ENCODE results near the gene SNX12. TPM values are rescaled to one million over a fixed set of nuclear protein-coding genes. Genes with fewer than 3 reads are reported as not detected.

Gene SNX12
- total RNA-seq, 1 experiment from 2014 or later = 43.7 TPM

DNA sequence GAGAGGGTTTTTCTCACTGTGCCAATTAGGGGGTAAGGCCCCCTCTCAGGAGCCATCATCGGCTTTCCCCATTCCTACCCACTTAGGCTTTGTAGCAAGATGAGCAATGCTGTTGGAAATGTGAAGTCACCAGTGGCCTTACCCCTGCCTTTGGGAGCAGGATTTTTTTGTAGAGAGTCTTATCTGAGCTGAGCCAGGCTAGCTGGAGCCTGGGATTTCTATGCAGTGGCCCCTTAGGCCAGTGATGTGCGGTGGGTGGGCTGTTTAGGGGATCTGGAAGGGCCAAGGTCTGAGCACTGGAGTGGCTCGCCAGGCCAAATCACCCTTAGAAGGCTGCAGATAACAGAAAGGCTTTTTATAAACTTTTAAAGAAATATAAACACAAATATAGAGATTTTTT lies 34.2 kb upstream of the SNX12 start (continued):
- TF ChIP-seq ELF1 (IDR thresholded peaks at IDR 0.05; ENCODE audit: borderline replicate concordance, low read depth) = no peak
- TF ChIP-seq, protein P1, sequence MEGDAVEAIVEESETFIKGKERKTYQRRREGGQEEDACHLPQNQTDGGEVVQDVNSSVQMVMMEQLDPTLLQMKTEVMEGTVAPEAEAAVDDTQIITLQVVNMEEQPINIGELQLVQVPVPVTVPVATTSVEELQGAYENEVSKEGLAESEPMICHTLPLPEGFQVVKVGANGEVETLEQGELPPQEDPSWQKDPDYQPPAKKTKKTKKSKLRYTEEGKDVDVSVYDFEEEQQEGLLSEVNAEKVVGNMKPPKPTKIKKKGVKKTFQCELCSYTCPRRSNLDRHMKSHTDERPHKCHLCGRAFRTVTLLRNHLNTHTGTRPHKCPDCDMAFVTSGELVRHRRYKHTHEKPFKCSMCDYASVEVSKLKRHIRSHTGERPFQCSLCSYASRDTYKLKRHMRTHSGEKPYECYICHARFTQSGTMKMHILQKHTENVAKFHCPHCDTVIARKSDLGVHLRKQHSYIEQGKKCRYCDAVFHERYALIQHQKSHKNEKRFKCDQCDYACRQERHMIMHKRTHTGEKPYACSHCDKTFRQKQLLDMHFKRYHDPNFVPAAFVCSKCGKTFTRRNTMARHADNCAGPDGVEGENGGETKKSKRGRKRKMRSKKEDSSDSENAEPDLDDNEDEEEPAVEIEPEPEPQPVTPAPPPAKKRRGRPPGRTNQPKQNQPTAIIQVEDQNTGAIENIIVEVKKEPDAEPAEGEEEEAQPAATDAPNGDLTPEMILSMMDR (IDR thresholded peaks at IDR 0.05 in 2 of 3, conservative IDR thresholded peaks at IDR 0.05 in 1 of 3; ENCODE audit: borderline replicate concordance in 1 of 3, insufficient read depth in 1 of 3, low read depth in 2 of 3, low read length in 2 of 3) = no peak

GRCh38 chrX:71100581-71101505 lies 32.7 kb upstream of the SNX12 start:
- ATAC-seq (no peak), DNase-seq (ENCODE audit: low read depth, low spot score) (no peak)
- no peaks in the 10 kb centered on the region for H3K79me2 ChIP-seq (ENCODE audit: insufficient read depth, low read length)
- peaks cover 0 to 9% of the 10 kb centered on the region in 2 experiments; a peak in 1 of 4 replicates for H3K4me1 ChIP-seq (ENCODE audit: control insufficient read depth in 1 of 2, insufficient read depth in 2 of 2, low read length in 2 of 2)
- no peaks in the 10 kb centered on the region for H4K20me1 ChIP-seq (ENCODE audit: insufficient read depth)
- no peaks in the 10 kb centered on the region for H3K27me3 ChIP-seq (ENCODE audit: insufficient read depth, low read length)
- CTCF ChIA-PET = interaction anchor here (1.1 kb wide), 1 partner anchor 30 kb away, joined by 3 read pairs; no protein-coding TSS in a partner anchor
- no peak overlapping the region for H2AFZ ChIP-seq (ENCODE audit: low read depth, low read length, poor library complexity, severe bottlenecking)
- intact Hi-C loops (cut with micrococcal nuclease) = no loop called here
- H3K9ac ChIP-seq (ENCODE audit: low read length) = no peak overlapping the region
- H3K4me2 ChIP-seq (ENCODE audit: low read length) = no peak overlapping the region
- no peaks in the 10 kb centered on the region for H3K36me3 ChIP-seq (ENCODE audit: control insufficient read depth in 1 of 2, insufficient read depth in 2 of 2, low read length in 2 of 2)
- H3K27ac ChIP-seq (ENCODE audit: low read depth, low read length) = no peak overlapping the region
- RAD21 ChIA-PET (ENCODE audit: low non-redundant PET in 1 of 2, low total read pairs in 2 of 2, uncharacterized antibody in 2 of 2, unreplicated experiment in 2 of 2) = no interaction called here
- no TSS peak for BruUV-seq (replicated peaks)
- no peaks in the 10 kb centered on the region for H3K9me2 ChIP-seq (ENCODE audit: insufficient read depth)
- no peak overlapping the region for H3K4me3 ChIP-seq (replicated peaks in 1 of 2; ENCODE audit: low read depth in 1 of 2, low read length in 2 of 2)
- no peaks in the 10 kb centered on the region for H3K9me3 ChIP-seq (ENCODE audit: control insufficient read depth in 1 of 2, insufficient read depth in 1 of 2, low read depth in 1 of 2, low read length in 2 of 2)
- POLR2A ChIA-PET = no interaction called here
- no peak for TF ChIP-seq FOSL1 (IDR thresholded peaks at IDR 0.05; ENCODE audit: low read depth)
- no peak for TF ChIP-seq POLR2AphosphoS5 (IDR thresholded peaks at IDR 0.05; ENCODE audit: low read depth, low read length)
- TF ChIP-seq, protein P2, sequence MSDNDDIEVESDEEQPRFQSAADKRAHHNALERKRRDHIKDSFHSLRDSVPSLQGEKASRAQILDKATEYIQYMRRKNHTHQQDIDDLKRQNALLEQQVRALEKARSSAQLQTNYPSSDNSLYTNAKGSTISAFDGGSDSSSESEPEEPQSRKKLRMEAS (IDR thresholded peaks at IDR 0.05) = no peak
- TF ChIP-seq TCF7L2 (IDR thresholded peaks at IDR 0.05; ENCODE audit: borderline replicate concordance, extremely low read depth, insufficient read depth, insufficient read length) = no peak
- no peak for TF ChIP-seq EZH2phosphoT487 (IDR thresholded peaks at IDR 0.05; ENCODE audit: borderline replicate concordance)
- TF ChIP-seq EGR1 (IDR thresholded peaks at IDR 0.05; ENCODE audit: low read depth) = no peak
- TF ChIP-seq EZH2 (IDR thresholded peaks at IDR 0.05) = no peak
- TF ChIP-seq YY1 (IDR thresholded peaks at IDR 0.05; ENCODE audit: extremely low read depth, insufficient replicate concordance, low read depth, low read length) = no peak
- no peak for TF ChIP-seq CEBPB (IDR thresholded peaks at IDR 0.05; ENCODE audit: low read depth)
- TF ChIP-seq, protein P3, sequence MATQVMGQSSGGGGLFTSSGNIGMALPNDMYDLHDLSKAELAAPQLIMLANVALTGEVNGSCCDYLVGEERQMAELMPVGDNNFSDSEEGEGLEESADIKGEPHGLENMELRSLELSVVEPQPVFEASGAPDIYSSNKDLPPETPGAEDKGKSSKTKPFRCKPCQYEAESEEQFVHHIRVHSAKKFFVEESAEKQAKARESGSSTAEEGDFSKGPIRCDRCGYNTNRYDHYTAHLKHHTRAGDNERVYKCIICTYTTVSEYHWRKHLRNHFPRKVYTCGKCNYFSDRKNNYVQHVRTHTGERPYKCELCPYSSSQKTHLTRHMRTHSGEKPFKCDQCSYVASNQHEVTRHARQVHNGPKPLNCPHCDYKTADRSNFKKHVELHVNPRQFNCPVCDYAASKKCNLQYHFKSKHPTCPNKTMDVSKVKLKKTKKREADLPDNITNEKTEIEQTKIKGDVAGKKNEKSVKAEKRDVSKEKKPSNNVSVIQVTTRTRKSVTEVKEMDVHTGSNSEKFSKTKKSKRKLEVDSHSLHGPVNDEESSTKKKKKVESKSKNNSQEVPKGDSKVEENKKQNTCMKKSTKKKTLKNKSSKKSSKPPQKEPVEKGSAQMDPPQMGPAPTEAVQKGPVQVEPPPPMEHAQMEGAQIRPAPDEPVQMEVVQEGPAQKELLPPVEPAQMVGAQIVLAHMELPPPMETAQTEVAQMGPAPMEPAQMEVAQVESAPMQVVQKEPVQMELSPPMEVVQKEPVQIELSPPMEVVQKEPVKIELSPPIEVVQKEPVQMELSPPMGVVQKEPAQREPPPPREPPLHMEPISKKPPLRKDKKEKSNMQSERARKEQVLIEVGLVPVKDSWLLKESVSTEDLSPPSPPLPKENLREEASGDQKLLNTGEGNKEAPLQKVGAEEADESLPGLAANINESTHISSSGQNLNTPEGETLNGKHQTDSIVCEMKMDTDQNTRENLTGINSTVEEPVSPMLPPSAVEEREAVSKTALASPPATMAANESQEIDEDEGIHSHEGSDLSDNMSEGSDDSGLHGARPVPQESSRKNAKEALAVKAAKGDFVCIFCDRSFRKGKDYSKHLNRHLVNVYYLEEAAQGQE (IDR thresholded peaks at IDR 0.05; ENCODE audit: low read depth) = no peak
- no peak for TF ChIP-seq ZNF274 (IDR thresholded peaks at IDR 0.05; ENCODE audit: low read depth, low read length)

Measured in HCT116 (cell line).